ENCODE data around the gene EIF6.
"Not testable (repeated sequence)": the region's sequence is repeated elsewhere in the genome, so short reads cannot be mapped to it uniquely, and the experiment has no call there.

EIF6 gene

GRCh38 chr20:35284267-35284991 is at the start of gene EIF6:
Gene EIF6 (minus strand): TSS chr20:35284772. CDS start chr20:35284487, 285 bp downstream.
- DNase-seq: peak; percentile 85

DNA sequence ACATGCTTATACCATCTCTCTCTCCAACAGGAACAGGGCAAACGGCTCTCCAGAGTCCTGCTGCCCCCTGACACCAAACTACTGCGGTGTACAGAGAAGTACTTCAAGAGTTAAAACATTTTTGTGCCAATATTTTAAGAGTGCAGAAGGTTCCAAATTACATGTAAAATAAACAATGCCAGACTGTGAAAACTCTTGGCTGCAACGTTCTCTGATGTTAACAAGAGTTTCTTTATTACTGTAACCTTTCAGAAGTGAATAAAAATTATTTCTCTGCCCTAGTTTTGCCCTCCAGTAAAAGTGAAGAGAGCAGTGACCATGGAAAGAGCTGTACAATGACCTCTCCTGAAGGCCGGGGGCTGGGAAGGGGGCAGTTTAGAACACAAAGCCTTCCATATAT is 49.0 kb upstream of the EIF6 start:
- DNase-seq: no peak

DNA sequence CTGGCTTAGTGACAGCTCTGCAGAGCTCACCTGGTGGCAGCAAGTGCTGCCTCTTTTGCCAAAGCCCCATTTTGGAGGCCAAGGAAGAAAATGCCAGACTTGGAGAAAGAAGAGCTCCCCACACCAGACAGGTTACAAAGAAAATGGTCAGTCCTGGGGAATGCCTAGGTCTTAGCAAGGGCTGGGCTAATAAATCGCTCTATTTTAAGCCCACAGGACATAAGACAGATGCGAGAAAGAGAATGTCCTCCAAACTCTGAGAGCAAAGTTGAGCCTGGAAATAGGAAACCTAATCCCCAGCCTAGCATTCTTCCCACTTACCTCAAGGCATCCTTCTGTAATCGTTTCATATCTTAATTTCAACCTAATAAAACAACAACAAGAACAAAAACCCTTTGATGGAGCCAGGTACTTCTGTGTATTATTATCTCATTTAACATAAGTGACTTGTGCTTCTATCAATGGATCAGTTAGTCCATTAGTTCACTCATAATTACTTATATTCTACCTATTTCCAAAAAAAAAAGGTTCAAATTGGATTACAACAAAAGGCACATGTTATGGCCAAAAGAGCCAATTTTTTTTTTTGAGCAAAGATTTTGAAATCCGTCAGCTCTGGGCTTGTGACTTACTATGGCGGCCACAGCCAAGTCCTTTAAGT is 48.1 kb upstream of the EIF6 start:
- no peak for DNase-seq

DNA sequence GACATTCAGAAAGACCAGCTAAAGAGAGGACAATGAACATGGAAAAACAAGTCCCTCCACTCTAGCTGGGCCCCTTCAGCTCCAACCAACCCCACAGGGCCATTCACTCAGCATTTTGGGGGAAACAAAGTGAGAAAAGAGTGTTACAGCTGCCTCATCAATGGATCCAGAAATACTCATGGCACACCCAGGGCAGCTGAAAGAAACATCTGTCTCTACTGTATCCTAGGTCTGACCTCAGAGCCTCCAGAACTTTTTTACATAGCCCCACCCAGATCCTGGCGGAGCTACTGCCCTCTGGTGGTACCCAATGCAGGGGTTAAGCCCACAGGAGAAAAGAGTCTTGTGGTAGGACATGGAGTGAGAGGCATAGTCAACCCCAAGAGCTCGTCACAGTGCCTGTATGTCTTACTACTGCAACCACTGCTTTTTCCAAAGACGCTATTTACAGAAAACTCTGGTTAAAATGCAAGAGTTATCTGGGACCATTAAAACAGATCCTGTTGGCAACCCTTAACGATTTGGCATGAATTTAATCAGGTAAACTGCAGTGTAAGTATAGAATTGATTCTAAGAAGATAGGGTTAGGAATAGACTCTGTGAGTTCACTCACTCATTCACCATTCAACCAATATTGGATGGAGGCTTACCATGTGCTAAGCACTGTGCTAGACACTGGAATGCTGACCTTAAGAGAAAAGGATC is 45.0 kb upstream of the EIF6 start:
- DNase-seq: peak; percentile 72

GRCh38 chr20:35328689-35329088 is 44.1 kb upstream of the EIF6 start:
- DNase-seq: no peak

GRCh38 chr20:35328095-35328685 is 43.6 kb upstream of the EIF6 start:
- no peak for DNase-seq

GRCh38 chr20:35327074-35327976 is 42.8 kb upstream of the EIF6 start:
- peak; percentile 80 for DNase-seq

DNA sequence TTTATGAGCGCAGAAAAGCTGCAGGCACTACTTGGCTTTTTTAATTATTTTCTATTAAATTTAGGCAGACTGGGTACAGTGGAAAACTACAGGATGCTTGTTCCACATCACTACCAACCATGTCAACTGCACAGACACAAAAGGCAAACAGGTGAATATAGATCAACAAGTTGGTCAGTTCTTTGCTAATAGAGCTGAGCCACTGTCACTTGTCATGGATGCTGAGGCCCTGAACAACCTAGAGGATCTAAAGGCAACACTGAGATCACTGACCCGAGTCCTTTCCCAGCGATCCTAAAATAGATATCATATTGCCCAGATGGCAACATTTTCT is 42.1 kb upstream of the EIF6 start:
- DNase-seq: no peak

DNA sequence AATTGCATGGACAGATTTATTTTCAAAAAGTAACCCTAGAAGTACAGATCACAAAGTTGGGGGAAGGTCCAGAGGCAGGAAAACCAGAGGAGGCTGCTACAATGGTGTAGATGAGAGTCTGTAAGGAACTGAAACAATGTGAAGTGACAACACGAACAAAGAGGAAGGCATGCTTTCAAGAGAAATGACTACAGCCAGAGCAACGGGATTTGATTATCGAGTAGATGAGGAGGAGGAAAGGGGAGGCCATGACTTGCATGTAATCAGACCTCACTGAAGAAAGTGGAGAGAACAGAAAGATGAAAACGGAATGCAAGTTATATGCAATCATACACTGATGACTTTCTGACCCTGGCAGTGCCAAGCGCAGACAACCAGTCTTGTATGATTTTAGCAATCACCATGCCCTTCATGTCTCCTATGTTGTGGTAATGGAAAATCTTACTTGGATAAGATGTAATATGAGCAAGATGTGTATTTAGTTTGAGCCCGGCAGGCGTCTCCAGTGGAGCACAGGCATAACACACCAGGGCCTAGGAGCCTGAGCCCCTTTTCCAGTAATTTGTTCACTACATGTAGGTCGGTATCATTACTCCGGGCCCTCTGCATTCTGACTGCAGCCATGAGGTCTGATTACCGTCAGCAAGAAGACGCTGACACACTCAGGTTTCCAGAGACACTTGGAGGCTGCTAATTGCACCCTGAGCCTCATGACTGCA is 41.6 kb upstream of the EIF6 start:
- peak; percentile 83 for DNase-seq

- DNase-seq: no peak
Observed at GRCh38 chr20:35325401-35325800, 40.8 kb upstream of the EIF6 start.

GRCh38 chr20:35320396-35321126 is 36.0 kb upstream of the EIF6 start:
- no peak for DNase-seq

DNA sequence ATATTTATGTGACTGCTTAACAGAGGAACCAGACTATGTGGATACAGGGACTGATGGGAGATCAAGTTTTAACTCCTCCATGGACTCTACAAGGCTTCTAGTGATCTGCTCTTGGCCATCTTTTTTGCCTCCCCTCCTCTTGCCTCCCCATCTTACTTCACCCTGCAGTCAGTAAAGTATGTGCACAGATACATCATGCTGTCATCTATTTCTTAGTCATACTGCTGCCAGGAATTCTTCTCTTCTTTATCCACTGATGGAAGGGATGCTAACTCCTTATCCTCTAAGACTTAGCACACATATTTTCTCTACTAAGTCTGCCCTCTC is 35.3 kb upstream of the EIF6 start:
- peak; percentile 18 for DNase-seq

DNA sequence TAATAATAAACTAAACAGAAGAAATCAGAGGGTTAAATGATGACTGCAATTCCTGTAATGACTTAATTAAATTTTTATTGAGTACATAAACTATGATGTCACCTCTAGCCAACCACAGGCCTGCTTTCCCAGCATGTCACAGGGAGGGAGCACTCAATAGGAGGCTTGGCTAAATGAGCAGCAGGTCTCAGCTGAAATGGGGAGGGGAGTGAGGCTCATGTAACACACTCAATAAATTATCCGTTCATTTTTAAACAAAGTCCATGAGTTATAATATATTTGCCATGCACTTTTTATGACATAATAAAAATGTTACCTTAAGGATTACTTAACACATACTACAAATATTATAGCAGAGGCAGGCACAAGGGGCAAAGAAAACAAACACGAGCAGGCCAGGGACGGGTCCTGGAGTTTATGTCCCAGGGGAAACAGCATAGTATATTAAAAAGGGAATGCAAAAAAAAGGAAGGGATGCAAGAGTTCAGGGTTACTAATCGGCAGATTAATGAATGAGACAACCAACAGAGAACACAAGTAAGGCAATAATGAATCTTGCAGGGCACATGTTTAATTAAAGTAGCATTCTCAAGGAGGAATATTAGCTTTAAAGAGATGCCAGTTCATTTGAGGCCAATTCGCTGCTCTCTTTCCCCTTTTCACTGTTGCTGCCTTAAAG is 34.8 kb upstream of the EIF6 start:
- no peak for DNase-seq

DNA sequence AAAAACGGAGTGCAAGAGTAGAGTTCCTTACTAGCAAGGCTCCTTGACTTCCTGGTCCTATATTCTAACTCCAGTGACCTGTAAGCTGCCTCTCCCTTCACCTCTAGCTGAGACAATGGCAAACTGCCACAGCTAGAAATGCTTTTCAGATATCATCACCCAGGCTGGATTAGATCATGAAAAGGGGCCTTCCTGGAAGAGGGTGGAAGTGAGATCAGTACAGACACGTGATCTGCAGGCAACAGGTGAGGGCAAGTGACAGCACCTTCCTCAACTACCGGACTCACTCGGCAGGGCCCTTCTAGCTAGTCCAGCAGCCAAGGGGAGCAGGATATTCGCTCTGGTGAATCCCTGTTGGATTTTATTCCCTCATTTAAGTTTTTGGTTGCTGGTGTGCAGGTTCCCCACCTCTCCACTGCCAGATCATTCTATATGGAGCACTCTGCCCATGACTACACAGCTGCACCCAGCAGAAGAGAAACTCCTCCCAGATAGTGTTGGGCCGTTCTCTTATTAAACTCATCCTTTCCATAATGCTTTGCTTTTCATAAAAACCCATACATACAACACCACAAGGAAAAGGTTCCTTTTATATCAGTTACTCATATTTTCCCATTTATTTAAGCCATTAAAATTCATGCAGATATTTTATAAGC is 34.1 kb upstream of the EIF6 start:
- DNase-seq: no peak

- no peak for DNase-seq
Observed at GRCh38 chr20:35317416-35318210, 33.0 kb upstream of the EIF6 start.

DNA sequence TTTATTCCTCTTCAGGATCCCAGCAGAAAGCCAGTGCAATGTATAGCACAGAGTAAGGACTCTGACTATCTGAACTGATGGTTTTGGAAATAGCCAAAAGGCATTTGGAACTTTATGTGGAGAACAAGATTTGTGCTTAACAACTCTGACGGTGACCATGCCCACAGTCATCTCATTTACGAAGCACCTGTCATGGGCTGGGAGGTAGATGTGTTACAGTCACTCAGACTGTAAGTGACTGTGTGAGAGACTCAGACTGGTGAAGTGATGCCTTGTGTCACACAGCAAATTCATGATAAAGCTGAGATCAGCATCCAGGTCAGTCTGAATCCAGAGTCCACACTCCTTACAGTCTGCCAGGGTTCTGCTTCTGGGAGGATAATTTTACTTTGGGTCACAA is 31.5 kb upstream of the EIF6 start:
- no peak for DNase-seq

DNA sequence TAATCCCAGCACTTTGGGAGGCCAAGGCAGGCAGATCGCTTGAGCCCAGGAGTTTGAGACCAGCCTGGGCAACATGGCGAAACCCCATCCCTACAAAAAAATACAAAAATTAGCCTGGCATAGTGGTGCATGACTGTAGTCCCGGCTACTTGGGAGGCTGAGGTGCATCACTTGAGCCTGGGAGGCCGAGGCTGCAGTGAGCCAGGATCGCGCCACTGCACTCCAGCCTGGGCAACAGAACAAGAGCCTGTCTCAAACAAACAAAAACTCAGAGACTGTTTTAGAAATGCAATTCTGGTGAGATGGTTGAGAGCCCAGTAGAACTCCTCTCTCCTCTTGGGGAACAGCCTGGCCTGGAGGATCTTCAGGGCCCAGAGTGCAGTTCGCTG is 31.1 kb upstream of the EIF6 start:
- not testable (repeated sequence) for DNase-seq

GRCh38 chr20:35314816-35315631 is 30.5 kb upstream of the EIF6 start:
- no peak for DNase-seq

GRCh38 chr20:35312318-35312717 is 27.7 kb upstream of the EIF6 start:
- DNase-seq: no peak

All from suppressor macrophage treated with lipopolysaccharide for 4 hours (primary cell).